ENCODE data around the gene RRP12. TPM values are rescaled to one million over a fixed set of nuclear protein-coding genes. Genes with fewer than 3 reads are reported as not detected.

The RRP12 gene
- total and polyA plus RNA-seq, 9 of the 15 experiments (the other 6 are each of a cell fraction or from before 2014, with no cell fraction given): 4.6 to 68.2 (median 21.8) TPM

DNA sequence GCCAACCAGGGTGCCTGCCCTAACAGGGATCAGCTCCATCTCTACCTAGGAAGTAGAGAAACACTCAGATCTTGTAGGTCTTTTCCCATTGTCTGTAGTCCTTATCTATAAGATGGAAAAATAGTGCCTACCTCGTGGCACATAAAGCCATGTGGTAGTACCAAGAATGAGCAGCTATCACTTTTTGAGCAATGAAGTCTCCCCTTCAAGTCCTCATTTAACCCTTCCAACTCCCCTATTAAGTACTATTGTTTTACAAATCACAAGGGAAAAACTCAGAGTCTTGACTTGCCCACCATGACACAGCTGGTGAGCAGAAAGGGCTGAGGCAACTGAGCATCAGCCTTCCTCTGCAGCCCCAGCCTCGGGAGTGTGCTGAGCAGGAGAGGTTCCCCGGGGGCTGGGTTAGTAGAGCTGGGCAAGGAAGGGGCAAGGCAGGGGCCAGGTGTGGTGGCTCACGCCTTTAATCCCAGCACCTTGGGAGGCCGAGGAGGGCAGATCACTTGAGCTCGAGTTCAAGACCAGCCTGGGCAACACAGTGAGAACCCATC, 69.9 kb downstream of the RRP12 start:
- Histone ChIP-seq H3K36me3 (ENCODE audit: control insufficient read depth, insufficient read depth, low read length) (peaks cover 27% of the 10 kb centered on the region), H4K20me1 (replicated peaks; ENCODE audit: control insufficient read depth, insufficient read depth, low read length) (no peaks in the 10 kb centered on the region), H3K27me3 (ENCODE audit: control insufficient read depth in 2 of 2, insufficient read depth in 2 of 2, low read length in 2 of 2) (no peaks in the 10 kb centered on the region), H3K4me2 (ENCODE audit: insufficient read depth, low read length) (peak overlapping the region; percentile 92), H3K27ac (ENCODE audit: extremely low read depth, low read depth, low read length) (peak overlapping the region; percentile 6; the same call in 2 of the 3 replicates), H3K9ac (ENCODE audit: insufficient read depth in 1 of 2, low read depth in 2 of 2, low read length in 2 of 2) (peak overlapping the region; percentile 8 to 93; a peak in 1 of 4 replicates), H2AFZ (ENCODE audit: low read depth, low read length) (no peak overlapping the region), H3K4me3 (peak overlapping the region; percentile 73; the same call in 1 of the 2 replicates), H3K9me3 (replicated peaks; ENCODE audit: control insufficient read depth, insufficient read depth, low read depth, low read length) (no peaks in the 10 kb centered on the region), H3K9me1 (ENCODE audit: control insufficient read depth, insufficient read depth, low read length) (no peaks in the 10 kb centered on the region), H3K79me2 (ENCODE audit: control insufficient read depth, insufficient read depth, low read length) (peaks cover 51% of the 10 kb centered on the region), H3K4me1 (replicated peaks in 1 of 2; ENCODE audit: control insufficient read depth in 2 of 2, insufficient read depth in 2 of 2, low read length in 2 of 2) (peaks cover 29 to 40% of the 10 kb centered on the region in 2 experiments)
- no TSS peak for BruUV-seq (replicated peaks)
- FAIRE-seq (no peak), DNase-seq (ENCODE audit: extremely low read depth in 1 of 4, low spot score in 3 of 4) (no peak), ATAC-seq (no peak)
- WGBS (ENCODE audit: insufficient coverage, low coverage, missing lambda C conversion rate): 41% methylated on average over 5 of the region's 6 CpGs
- CTCF ChIA-PET (ENCODE audit: low intra/inter-chr PET ratio): no interaction called here
- POLR2A ChIA-PET: interaction anchor here (0.7 to 1.9 kb wide), 6 partner anchors 10 to 72 kb away, joined by 3 to 9 read pairs (median 4); partner anchors contain the start of gene ARHGAP19
- in situ Hi-C loops (cut with MboI) (no loop called here), intact Hi-C loops (cut with micrococcal nuclease) (loop anchor here (5.0 kb wide), 1 partner anchor 39 kb away; the partner anchor contains the start of gene ARHGAP19)
- TF ChIP-seq, protein P1, sequence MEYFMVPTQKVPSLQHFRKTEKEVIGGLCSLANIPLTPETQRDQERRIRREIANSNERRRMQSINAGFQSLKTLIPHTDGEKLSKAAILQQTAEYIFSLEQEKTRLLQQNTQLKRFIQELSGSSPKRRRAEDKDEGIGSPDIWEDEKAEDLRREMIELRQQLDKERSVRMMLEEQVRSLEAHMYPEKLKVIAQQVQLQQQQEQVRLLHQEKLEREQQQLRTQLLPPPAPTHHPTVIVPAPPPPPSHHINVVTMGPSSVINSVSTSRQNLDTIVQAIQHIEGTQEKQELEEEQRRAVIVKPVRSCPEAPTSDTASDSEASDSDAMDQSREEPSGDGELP (CRISPR knock-in tag; IDR thresholded peaks at IDR 0.05; ENCODE audit: borderline replicate concordance): 0 out of 2 replicates have a peak, but pooled peaks have one; percentile 20
- TF ChIP-seq, protein P2, sequence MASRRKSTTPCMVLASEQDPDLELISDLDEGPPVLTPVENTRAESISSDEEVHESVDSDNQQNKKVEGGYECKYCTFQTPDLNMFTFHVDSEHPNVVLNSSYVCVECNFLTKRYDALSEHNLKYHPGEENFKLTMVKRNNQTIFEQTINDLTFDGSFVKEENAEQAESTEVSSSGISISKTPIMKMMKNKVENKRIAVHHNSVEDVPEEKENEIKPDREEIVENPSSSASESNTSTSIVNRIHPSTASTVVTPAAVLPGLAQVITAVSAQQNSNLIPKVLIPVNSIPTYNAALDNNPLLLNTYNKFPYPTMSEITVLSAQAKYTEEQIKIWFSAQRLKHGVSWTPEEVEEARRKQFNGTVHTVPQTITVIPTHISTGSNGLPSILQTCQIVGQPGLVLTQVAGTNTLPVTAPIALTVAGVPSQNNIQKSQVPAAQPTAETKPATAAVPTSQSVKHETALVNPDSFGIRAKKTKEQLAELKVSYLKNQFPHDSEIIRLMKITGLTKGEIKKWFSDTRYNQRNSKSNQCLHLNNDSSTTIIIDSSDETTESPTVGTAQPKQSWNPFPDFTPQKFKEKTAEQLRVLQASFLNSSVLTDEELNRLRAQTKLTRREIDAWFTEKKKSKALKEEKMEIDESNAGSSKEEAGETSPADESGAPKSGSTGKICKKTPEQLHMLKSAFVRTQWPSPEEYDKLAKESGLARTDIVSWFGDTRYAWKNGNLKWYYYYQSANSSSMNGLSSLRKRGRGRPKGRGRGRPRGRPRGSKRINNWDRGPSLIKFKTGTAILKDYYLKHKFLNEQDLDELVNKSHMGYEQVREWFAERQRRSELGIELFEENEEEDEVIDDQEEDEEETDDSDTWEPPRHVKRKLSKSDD (conservative IDR thresholded peaks at IDR 0.05; ENCODE audit: low read length): no peak

Data from K562 (cell line).